VCaP (cell line): ENCODE measurements around the gene BSCL2.
A peak's percentile ranks its signal among the peaks of the same experiment; 100 is the strongest.

Source experiments
- H3K27ac ChIP-seq: fragments of 450-650 bp; 2 replicates; pipeline ENCODE4 v1.5.1; 2017
- TF ChIP-seq, protein P1 (sequence below): fragments of 450-650 bp; conservative IDR thresholded peaks from 2 replicates; pipeline ENCODE4 v1.5.1; 2017; ENCODE audit warnings: mild to moderate bottlenecking, moderate library complexity

The BSCL2 gene

DNA sequence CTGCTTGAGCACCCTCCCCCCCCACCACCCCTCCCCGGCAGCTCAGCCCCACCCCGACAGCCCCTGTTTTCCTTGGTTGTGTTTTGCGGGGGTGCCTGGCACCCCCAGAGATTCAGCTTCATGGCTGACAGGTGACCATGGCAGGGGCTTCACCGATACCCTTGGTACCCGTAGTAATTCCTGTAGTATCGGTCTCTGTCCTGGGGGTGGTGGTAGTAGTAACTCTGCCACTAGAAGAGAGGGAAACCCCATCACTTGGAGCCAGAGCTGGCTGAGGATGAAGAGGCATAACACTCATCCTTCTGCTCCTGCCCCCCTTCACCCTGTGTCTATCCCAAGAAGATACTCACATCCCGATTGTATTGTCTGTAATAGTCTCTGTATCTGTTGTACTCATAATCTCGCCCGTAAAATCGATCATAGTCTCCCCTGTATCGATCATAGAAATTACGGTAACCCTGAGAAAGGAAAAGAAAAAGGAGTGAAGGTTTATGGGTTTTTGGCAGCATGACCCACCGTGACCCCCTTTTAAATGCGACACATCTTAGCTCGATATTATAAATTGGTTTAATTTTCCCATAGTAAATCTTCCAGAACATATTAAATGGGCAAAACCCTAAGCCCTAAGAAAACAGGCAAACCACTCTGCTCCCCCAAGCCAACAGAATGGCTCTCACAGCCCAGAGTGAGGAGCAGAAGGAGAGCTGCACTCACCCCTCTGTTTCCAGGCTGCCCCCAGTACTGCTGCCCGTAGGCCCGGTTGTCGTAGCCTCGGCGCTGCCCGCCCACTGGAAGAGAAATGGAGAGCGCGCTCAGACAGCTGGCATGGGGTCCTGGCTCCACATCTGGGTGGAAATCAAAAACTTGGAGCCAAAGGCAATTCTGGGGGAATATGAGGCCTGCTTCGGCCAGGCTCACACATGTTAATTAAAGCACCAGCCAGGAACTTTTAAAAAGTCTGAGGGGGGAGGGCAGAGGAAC, 8.2 kb upstream of the BSCL2 start:
- H3K27ac ChIP-seq = no peak overlapping the region
- TF ChIP-seq, protein P1, sequence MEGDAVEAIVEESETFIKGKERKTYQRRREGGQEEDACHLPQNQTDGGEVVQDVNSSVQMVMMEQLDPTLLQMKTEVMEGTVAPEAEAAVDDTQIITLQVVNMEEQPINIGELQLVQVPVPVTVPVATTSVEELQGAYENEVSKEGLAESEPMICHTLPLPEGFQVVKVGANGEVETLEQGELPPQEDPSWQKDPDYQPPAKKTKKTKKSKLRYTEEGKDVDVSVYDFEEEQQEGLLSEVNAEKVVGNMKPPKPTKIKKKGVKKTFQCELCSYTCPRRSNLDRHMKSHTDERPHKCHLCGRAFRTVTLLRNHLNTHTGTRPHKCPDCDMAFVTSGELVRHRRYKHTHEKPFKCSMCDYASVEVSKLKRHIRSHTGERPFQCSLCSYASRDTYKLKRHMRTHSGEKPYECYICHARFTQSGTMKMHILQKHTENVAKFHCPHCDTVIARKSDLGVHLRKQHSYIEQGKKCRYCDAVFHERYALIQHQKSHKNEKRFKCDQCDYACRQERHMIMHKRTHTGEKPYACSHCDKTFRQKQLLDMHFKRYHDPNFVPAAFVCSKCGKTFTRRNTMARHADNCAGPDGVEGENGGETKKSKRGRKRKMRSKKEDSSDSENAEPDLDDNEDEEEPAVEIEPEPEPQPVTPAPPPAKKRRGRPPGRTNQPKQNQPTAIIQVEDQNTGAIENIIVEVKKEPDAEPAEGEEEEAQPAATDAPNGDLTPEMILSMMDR = no peak

DNA sequence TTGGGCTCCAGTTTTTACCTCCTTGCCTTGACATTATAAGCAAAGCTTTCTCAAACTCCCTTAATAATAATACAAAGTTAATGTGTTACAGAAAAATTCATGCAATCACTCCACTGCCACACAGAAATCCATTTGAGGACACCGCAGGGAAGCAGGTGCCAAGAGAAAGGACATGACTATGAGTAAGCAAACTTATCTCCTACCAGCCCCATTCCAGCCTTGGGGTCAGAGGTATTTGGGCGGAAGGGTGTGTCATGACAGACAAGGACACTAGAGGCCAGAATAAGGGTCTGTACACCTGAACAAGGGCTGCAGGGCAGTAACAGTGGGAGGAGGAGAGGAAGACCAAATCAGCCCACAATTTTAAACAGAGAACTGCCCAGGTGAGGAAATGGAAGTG, 6.1 kb upstream of the BSCL2 start:
- TF ChIP-seq, protein P1 = no peak
- H3K27ac ChIP-seq = 0 out of 2 replicates have a peak overlapping the region, but pooled peaks have one; percentile 5

DNA sequence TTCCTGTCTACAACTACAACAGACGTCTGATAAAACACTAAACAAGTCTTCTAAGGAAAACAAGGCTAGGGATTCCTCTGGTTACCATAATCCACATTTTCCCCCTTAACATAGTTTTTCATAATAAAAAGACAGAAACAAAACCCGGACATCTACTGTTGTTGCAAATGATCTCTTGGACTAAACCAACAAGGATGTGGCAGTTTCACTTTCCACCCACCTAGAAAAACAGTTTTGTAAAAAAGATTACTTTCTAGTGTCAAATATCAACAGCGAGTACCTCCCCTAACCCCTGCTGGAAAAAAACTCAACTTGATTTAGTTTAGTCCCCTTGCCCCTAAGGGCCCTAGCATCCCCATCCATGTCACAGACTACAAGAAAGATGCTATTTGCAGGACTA, 5.6 kb upstream of the BSCL2 start:
- H3K27ac ChIP-seq = 0 out of 2 replicates have a peak overlapping the region, but pooled peaks have one; percentile 5
- TF ChIP-seq, protein P1 = no peak

DNA sequence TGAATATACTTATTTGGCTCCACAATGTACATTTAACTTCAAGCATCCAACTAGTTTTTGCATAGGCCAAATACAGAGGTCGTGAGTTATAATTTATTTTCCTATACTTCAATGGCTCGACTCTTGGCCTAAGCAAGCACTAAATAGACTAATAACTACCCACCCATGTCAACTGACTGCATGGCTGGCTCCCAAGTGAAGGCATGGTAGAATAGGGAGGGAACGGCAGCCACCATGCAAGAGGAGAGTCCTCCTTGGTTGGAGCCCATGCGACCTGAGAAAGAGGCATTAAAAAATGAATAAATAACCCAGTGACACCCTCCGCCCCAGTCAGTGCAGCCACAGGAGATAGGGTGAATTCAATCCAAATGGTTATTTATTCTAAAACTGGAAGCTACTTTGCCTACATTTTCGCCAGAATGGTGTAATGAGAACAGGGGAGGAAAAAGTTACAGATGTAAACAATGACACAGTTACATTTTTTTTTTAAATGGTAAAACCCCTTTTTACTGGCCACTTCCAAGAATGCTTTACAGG, 5.1 kb upstream of the BSCL2 start:
- H3K27ac ChIP-seq = 0 out of 2 replicates have a peak overlapping the region, but pooled peaks have one; percentile 5

DNA sequence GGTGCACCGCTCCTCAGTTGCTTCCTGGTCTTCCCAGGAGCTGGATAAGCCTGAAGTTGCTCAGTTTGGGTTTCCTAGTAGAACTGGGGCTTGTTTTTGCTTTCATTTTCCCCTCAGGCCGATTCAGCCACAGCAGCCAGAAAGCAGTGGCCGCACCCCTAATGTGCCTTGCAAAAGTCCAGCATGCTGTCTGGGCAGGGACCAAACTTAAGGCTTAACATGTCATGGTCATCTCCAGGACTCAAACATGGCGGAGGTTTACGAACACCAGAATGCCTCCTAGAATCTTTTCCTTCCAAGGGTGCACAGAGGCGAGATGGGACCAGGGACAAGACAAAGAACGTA, 2.7 kb upstream of the BSCL2 start:
- TF ChIP-seq, protein P1 = no peak
- peak overlapping the region; percentile 93 for H3K27ac ChIP-seq

More for the DNA sequence above, 5.1 kb upstream of the BSCL2 start:
- TF ChIP-seq, protein P1 = no peak

DNA sequence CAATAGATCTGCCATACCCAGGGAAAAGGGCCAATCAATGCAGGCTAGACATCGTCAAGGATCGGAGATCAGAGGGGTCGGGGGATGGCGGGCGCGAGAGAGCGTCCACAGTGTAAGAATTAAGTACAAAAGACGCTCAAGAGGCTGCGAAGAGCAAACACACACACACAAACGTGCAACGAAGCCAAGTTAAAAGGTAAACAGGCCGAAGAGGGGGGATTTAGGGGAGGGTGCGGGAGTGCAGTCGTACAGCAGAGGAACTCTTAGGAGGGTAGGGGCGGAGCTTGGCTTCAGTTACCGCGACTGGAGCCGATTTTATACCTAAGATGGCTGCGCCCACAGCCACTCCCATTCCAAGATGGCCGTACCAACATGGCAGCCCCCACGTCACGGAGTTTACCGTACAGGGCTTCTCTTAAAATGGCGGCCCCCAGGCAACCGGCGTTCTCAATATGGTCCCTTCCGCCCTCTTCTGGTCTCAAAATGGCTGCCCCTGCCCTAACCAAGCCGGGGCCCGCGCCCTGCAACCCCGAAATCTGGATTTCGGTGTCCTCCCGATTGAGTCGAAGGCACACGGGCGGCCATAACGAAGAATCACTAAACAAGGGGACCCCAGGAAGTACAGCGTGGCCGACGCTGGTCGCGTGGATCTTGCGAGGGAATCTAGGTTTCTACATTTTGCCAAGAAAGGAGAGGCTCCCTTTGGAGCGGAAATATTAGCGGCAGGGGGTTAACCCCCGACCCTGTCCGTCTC, 2.2 kb upstream of the BSCL2 start:
- TF ChIP-seq, protein P1 = no peak
- H3K27ac ChIP-seq = peak overlapping the region; percentile 93

DNA sequence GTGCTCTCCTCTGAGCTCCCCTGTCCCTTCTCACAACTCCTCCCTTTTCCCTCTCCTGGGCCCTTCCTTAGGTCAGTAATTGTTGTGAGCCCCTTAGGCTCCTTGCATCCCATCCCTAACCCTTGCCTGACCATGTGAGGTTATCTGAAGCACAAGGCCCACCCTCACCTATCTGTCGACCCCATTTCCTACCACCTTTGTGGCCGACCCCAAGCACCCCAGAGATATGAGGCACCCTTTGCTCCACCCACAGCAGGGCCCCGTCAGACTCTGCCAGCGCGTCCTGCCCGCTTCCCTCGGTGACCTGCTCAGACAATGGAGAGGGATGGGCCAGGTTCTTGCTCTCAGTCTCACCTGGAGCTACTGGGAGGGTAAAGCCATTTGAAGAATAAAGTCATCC, 1.6 kb upstream of the BSCL2 start:
- peak overlapping the region; percentile 93 for H3K27ac ChIP-seq
- TF ChIP-seq, protein P1 = no peak
